HG03378 (cell line): Measurements from ENCODE around the gene DLX3.
"Not testable (repeated sequence)": the region's sequence is repeated elsewhere in the genome, so short reads cannot be mapped to it uniquely, and the experiment has no call there.

Experiments used
- ATAC-seq: cut with Tn5 transposase; IDR thresholded peaks from one replicate; pipeline ENCODE4 v1.9.1; 2021; ENCODE audit warnings: mild to moderate bottlenecking, moderate library complexity; ENCODE audit not compliant: unreplicated experiment

The DLX3 gene

GRCh38 chr17:49995055-49995738, at the start of gene DLX3:
DLX3 (minus strand) TSS chr17:49995224; CDS start chr17:49994998, 226 bp downstream.
- ATAC-seq = no peak

GRCh38 chr17:50044483-50044882, 49.5 kb upstream of the DLX3 start:
- ATAC-seq = no peak

GRCh38 chr17:50043290-50044148, 48.5 kb upstream of the DLX3 start:
- no peak for ATAC-seq

- ATAC-seq = no peak
These were observed 47.2 kb upstream of the DLX3 start for GRCh38 chr17:50042211-50042610.

- ATAC-seq = not testable (repeated sequence)
These were observed 45.5 kb upstream of the DLX3 start for GRCh38 chr17:50040496-50040895.

GRCh38 chr17:50039058-50039457, 44.0 kb upstream of the DLX3 start:
- no peak for ATAC-seq

- no peak for ATAC-seq
These were observed 42.5 kb upstream of the DLX3 start for GRCh38 chr17:50037321-50038107.

GRCh38 chr17:50036455-50037261, 41.6 kb upstream of the DLX3 start:
- ATAC-seq = no peak

- no peak for ATAC-seq
These were observed 40.9 kb upstream of the DLX3 start for GRCh38 chr17:50035945-50036344.

- ATAC-seq = no peak
These were observed 40.4 kb upstream of the DLX3 start for GRCh38 chr17:50035421-50035879.

GRCh38 chr17:50034498-50035364, 39.7 kb upstream of the DLX3 start:
- no peak for ATAC-seq

GRCh38 chr17:50033316-50033715, 38.3 kb upstream of the DLX3 start:
- no peak for ATAC-seq

- no peak for ATAC-seq
These were observed 34.2 kb upstream of the DLX3 start for GRCh38 chr17:50029185-50029584.

- no peak for ATAC-seq
These were observed 33.7 kb upstream of the DLX3 start for GRCh38 chr17:50028736-50029120.

- ATAC-seq = no peak
These were observed 33.1 kb upstream of the DLX3 start for GRCh38 chr17:50027881-50028735.

GRCh38 chr17:50027172-50027880, 32.3 kb upstream of the DLX3 start:
- no peak for ATAC-seq

- ATAC-seq = no peak
These were observed 31.8 kb upstream of the DLX3 start for GRCh38 chr17:50026837-50027171.

- no peak for ATAC-seq
These were observed 31.1 kb upstream of the DLX3 start for GRCh38 chr17:50026046-50026675.
